IPS-NIHi11 (cell line): ENCODE data around the gene NOSTRIN.
"Not testable (repeated sequence)": the region's sequence is repeated elsewhere in the genome, so short reads cannot be mapped to it uniquely, and the experiment has no call there.

Experiments used
- DNase-seq: peaks from one replicate; pipeline ENCODE4 v3.0.0; 2012; ENCODE audit warnings: mixed read lengths, low spot score

The NOSTRIN gene

GRCh38 chr2:168801961-168802858 lies at the start of gene NOSTRIN:
Gene NOSTRIN (plus strand): TSS chr2:168802637. CDS start chr2:168802647, 10 bp downstream.
- DNase-seq = no peak

DNA sequence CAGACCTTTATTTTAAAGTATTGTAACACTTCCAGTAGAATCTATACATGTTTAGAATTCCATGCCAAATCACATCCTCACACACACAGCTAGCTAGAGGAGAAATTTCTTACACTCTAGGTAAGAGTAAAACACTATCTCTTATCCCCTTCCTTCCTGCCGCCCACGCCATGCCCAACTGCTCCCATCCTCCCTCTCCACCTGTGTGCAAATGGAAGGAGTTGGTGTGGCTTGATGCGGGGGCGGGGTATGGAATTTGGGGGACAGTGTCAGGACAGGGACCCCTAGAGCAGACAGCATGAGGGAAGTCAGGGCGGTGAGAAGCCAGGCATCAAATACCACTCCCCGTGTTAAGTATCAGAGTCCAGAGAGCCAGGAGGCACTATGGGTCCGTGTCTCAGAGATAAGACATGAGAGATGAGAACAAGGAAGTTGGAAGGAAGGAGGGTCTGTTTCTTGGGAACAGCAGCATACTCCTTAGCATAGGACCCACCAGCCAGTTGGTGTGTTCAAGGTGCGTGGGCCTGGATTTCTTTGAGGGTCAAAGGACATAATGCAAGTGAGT lies 48.6 kb upstream of the NOSTRIN start:
- no peak for DNase-seq

- DNase-seq = no peak
Measured at GRCh38 chr2:168757223-168757622, 45.2 kb upstream of the NOSTRIN start.

GRCh38 chr2:168758970-168759820 lies 43.2 kb upstream of the NOSTRIN start:
- peak; percentile 53 for DNase-seq

- DNase-seq = no peak
Measured at GRCh38 chr2:168765401-168765800, 37.0 kb upstream of the NOSTRIN start.

- no peak for DNase-seq
Measured at GRCh38 chr2:168766600-168766999, 35.8 kb upstream of the NOSTRIN start.

- no peak for DNase-seq
Measured at GRCh38 chr2:168767258-168767657, 35.2 kb upstream of the NOSTRIN start.

- DNase-seq = not testable (repeated sequence)
Measured at GRCh38 chr2:168768357-168768756, 34.1 kb upstream of the NOSTRIN start.

DNA sequence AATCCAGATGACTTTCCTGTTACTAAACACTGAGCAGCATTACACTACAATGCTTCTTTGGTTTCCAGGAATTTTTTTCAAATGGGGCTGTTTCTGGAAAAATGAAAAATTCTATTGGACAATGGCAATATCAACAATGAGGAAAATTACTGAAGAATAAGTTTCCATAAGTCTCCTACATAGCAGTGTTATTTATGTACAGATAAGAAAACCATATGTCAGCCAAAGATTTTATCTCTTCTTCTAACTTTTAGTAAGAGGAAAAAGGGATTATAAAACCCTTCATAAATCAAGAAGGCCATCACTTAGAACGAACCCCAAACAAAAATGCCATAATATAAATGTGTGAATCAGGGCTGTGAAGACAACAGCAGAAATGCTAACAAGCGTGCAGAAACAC lies 31.6 kb upstream of the NOSTRIN start:
- DNase-seq = no peak

GRCh38 chr2:168772704-168773103 lies 29.7 kb upstream of the NOSTRIN start:
- DNase-seq = no peak

DNA sequence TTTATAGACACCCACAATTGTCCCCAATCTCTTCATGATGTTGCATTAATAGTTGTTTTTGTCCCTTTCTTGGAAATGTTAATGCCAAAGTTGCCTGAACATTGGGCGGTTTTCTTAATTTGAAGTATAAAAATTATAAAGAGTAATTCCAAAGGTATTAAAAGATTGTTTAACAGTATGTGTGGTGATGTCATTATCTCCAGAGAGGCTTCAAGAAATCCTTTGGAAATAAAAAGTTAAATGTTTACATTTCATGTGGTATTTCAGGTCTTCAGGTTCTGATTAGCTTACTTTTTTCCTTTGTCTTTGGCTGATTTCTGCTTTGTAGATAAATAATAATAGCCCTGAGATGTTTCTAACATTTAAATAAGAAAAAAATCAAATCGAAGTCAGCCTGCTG lies 29.3 kb upstream of the NOSTRIN start:
- no peak for DNase-seq

DNA sequence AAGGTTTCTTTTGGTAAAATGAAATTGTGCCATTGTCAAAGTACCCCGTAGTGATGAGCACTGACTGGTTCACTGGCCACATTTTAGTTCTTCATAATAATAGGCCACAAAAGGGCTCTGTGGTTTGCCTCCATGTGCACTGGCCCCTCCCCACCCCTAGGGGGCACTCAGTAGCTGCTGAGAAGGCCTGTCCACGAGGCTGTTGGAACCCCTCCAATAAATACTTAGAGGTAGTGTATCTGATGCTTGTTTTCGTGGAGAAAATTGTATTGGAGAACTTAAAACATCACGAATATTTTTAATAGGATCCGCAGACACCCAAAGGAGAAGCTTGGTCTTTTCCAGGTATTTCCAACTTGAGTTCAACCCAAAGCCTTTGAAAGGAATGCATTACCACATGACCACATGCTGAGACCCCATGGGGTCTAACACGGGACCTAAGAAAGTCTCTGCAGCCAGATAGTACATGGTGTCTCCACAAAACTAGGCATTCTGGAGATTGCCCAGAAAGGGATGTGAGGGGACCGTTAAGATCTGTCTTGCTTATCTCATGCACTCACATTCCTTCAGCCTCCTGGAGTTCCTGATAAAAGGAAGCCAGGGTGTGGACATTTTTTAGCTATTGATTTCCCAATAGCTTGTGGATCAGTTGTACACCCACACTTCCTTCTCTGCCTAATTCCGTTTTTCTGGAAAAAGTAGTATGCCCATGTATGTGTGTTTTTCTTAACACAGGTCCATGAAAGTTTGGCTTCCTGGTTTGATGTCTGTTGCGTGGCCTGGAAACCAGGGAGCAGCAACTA lies 28.5 kb upstream of the NOSTRIN start:
- DNase-seq = peak; percentile 65

DNA sequence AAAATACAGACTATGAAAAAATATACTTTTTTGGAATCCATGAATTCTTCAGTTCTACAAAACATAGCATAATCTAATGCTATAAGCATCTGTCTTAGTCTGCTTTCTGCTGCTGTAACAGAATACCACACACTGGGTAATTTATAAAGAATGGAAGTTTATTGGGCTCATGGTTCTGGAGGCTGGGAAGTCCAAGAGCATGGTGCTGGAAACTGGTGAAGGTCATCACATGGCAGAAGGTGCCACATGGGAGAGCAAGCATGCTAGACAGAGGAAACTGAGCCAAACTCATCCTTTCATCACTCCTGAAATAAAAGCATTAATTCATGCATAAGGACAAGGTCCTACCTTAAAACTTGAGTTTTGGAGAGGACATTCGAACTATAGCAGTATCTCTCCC lies 26.6 kb upstream of the NOSTRIN start:
- DNase-seq = no peak

- DNase-seq = no peak
Measured at GRCh38 chr2:168780669-168781071, 21.8 kb upstream of the NOSTRIN start.

- no peak for DNase-seq
Measured at GRCh38 chr2:168781191-168781817, 21.1 kb upstream of the NOSTRIN start.

GRCh38 chr2:168782271-168782670 lies 20.2 kb upstream of the NOSTRIN start:
- DNase-seq = no peak

GRCh38 chr2:168784993-168785392 lies 17.4 kb upstream of the NOSTRIN start:
- DNase-seq = no peak

DNA sequence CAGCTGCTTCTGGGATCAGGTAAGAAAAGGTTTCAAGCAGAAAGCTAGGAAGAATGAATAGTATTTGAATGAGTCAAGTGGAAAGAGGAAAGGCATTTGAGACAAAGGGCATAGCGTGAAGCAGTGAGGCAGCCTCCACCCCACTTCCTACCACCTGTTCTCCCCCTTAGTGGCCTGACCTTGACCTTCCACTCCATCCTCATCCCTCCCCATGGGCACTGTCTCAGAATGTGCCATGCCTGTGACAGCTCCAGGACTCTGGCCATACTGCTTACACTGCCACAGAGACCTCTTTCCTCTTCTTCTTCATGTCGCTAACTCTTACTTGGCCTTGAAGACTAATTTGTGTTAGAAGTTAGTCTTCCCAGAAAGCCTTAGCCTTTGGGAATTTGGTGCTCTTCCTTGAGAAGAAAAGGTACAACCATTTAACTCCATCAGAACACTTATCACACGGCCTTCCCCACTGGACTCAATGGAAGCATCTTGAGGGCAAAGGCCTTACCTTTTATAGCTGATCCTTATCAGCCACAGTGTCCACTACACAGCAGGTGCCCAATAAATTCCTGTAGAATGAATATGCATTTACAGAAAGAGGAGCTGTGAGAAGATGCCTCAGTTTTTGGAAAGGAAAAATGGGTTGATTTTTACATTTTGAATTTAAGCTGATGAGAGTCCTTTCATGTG lies 15.2 kb upstream of the NOSTRIN start:
- DNase-seq = no peak

GRCh38 chr2:168787782-168788376 lies 14.6 kb upstream of the NOSTRIN start:
- no peak for DNase-seq

- no peak for DNase-seq
Measured at GRCh38 chr2:168789776-168790175, 12.7 kb upstream of the NOSTRIN start.
